Psoas muscle (tissue), 8 donors: ENCODE measurements around the gene TP63. TPM values are rescaled to one million over a fixed set of nuclear protein-coding genes. Genes with fewer than 3 reads are reported as not detected.
"Not testable (repeated sequence)": the region's sequence is repeated elsewhere in the genome, so short reads cannot be mapped to it uniquely, and the experiment has no call there.

Experiments
- ATAC-seq, 4 donors: fragments of 200-7000 bp; cut with Tn5 transposase; one replicate each; pipeline ENCODE4 v1.9.1; 2020; ENCODE audit warnings: moderate library complexity in 3 of 4, mild to moderate bottlenecking in 2 of 4
- DNase-seq, 2 donors: peaks; one replicate each; pipeline ENCODE4 v3.0.0-alpha.2; 2020
- H3K27ac ChIP-seq: fragments of 200-600 bp; one replicate; pipeline ENCODE4 v1.8.0; 2022
- H3K27me3 ChIP-seq, 3 donors: fragments of 200-600 bp in 1 of 3; one replicate each; pipeline versions ENCODE4 v1.6.1 to v1.8.0; 2013 to 2022; ENCODE audit warnings: low read length in 2 of 3, mild to moderate bottlenecking in 2 of 3, moderate library complexity in 1 of 3; ENCODE audit not compliant: insufficient read depth in 3 of 3
- H3K36me3 ChIP-seq, 2 donors: fragments of 200-600 bp in 1 of 2; one replicate each; pipeline versions ENCODE4 v1.6.1 to v1.8.0; 2013 to 2022; ENCODE audit warnings: low read depth in 1 of 2, mild to moderate bottlenecking in 1 of 2, moderate library complexity in 1 of 2; ENCODE audit not compliant: insufficient read depth in 1 of 2
- H3K4me1 ChIP-seq: fragments of 200-600 bp; one replicate; pipeline ENCODE4 v1.8.0; 2022
- H3K4me3 ChIP-seq: fragments of 200-600 bp; one replicate; pipeline ENCODE4 v1.8.0; 2022; ENCODE audit warnings: mild to moderate bottlenecking
- H3K9me3 ChIP-seq: fragments of 200-600 bp; one replicate; pipeline ENCODE4 v1.8.0; 2022
- WGBS, 3 donors: extraction: QIAGEN DNeasy Blood & Tissue Kit; methylation state at CpG; one replicate each; pipeline versions ENCODE4 v1.1.6 to v1.1.7; 2013; 5-methylcytosine and 5-hydroxymethylcytosine counted together
- intact Hi-C, 2 donors: fragments of 100-400 bp; cut with DNase I; formaldehyde crosslinking; loops; one replicate each; pipeline versions ENCODE4 v1.11.0 to v1.14.2; 2022
- polyA plus RNA-seq, 3 donors: library from polyadenylated mRNA; stranded (reverse); fragments of 200-250 nt; gene quantifications; one replicate each; pipeline ENCODE4 v1.2.3, GENCODE V29; 2013
- total RNA-seq, 4 donors: library from RNA; stranded (reverse); fragmentation: NEBNext Ultra II Directional in 2 of 4; extraction: Animal tissue kit (Norgen Biotek cat#: 25700) in 2 of 4; gene quantifications; one replicate each; pipeline versions ENCODE4 v1.2.1 to v1.2.4, GENCODE V29; 2021 to 2023
- TF ChIP-seq, protein P1 (sequence below): fragments of 200-600 bp; IDR thresholded peaks from one replicate; pipeline ENCODE4 v1.8.0; 2022; ENCODE audit warnings: antibody characterized with exemption
- donor health status: healthy with polysubstance abuse.
- donor health status: DM: no; HTN: no; CAD: no; lungs with moderate emphysema.
- donor health status: Bipolar disorder and iron deficiency.
- donor health status: healthy.
- donor health status: DM: yes; HTN: yes; CAD: no.
- donor health status: DM: no; HTN: no; CAD: no.
- donor health status: DM: no; HTN: no; CAD: no.
- donor health status: DM: yes; HTN: yes; CAD: no.

TP63 gene
- total and polyA plus RNA-seq, 7 donors = 1.4 to 83.0 (median 13.1) TPM

- 74 to 94% (median 79%) methylated on average over 1 of the region's 1 CpG for WGBS, 3 donors
- peak in 1 of 4 donors; percentile 26 for ATAC-seq
- intact Hi-C loops = no loop called here
- TF ChIP-seq, protein P1, sequence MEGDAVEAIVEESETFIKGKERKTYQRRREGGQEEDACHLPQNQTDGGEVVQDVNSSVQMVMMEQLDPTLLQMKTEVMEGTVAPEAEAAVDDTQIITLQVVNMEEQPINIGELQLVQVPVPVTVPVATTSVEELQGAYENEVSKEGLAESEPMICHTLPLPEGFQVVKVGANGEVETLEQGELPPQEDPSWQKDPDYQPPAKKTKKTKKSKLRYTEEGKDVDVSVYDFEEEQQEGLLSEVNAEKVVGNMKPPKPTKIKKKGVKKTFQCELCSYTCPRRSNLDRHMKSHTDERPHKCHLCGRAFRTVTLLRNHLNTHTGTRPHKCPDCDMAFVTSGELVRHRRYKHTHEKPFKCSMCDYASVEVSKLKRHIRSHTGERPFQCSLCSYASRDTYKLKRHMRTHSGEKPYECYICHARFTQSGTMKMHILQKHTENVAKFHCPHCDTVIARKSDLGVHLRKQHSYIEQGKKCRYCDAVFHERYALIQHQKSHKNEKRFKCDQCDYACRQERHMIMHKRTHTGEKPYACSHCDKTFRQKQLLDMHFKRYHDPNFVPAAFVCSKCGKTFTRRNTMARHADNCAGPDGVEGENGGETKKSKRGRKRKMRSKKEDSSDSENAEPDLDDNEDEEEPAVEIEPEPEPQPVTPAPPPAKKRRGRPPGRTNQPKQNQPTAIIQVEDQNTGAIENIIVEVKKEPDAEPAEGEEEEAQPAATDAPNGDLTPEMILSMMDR = no peak
- Histone ChIP-seq H3K4me3 (no peak overlapping the region), H3K27ac (no peak overlapping the region), H3K36me3 (peaks cover 0 to 4% of the 10 kb centered on the region in 2 donors), H3K9me3 (peaks cover 6% of the 10 kb centered on the region), H3K4me1 (peaks cover 42% of the 10 kb centered on the region), H3K27me3 (no peaks in the 10 kb centered on the region)
- DNase-seq = no peak
These were observed 20.9 kb downstream of the TP63 start for GRCh38 chr3:189652042-189652441.

- TF ChIP-seq, protein P1 = no peak
- intact Hi-C loops = no loop called here
- no peak for DNase-seq
- no peak for ATAC-seq
- no peaks in the 10 kb centered on the region for H3K27me3 ChIP-seq
- H3K9me3 ChIP-seq = peaks cover 6% of the 10 kb centered on the region
- no peaks in the 10 kb centered on the region for H3K36me3 ChIP-seq
- H3K4me3 ChIP-seq = no peak overlapping the region
- H3K27ac ChIP-seq = no peak overlapping the region
- peaks cover 18% of the 10 kb centered on the region for H3K4me1 ChIP-seq
These were observed 24.4 kb downstream of the TP63 start for GRCh38 chr3:189655617-189656016.

DNA sequence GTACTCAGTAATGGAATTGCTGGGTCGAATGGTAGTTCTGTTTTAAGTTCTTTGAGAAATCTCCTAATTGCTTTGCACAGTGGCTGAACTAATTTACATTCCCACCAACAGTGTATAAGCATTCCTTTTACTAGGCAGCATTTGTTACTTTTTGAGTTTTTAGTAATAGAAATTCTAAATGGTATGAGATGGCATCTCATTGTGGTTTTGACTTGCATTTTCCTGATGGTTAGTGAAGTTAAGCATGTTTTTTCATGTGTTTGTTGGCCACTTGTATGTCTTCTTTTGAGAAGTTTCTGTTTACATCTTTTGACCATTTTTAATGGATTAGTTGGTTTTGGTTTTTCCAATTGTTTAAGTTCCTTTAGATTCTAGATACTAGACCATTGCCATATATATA lies 28.4 kb downstream of the TP63 start:
- WGBS, 3 donors = 61 to 76% (median 72%) methylated on average over 1 of the region's 1 CpG
- intact Hi-C loops = no loop called here
- Histone ChIP-seq H3K4me1 (peaks cover 16% of the 10 kb centered on the region), H3K36me3 (no peaks in the 10 kb centered on the region), H3K27ac (no peak overlapping the region), H3K27me3 (no peaks in the 10 kb centered on the region), H3K9me3 (peaks cover 6% of the 10 kb centered on the region), H3K4me3 (no peak overlapping the region)
- DNase-seq (no peak), ATAC-seq (no peak)
- TF ChIP-seq, protein P1 = no peak

DNA sequence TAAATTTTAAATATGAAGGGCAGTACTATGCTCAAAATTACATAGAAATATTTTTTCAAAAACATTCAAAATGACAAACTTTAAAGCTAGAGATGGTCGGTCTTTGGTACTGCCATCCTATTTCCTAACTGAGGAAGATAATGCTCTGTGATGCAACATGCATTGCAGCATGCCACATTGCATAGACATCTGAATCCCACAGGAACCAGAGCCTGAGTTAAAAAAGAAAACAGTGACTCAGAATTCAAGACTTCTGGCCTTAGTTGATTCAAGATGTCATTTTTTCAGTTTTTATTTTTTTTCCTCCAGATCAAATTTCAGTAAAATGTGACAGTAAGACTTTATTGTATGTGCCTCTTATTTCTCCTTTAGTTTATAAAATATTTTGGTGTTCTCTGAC lies 33.1 kb downstream of the TP63 start:
- H3K27ac ChIP-seq = peak overlapping the region; percentile 1
- TF ChIP-seq, protein P1 = no peak
- H3K27me3 ChIP-seq = no peaks in the 10 kb centered on the region
- peaks cover 38% of the 10 kb centered on the region for H3K4me1 ChIP-seq
- H3K9me3 ChIP-seq = no peaks in the 10 kb centered on the region
- ATAC-seq = peak; percentile 88 to 98 (median 95)
- 20 to 55% (median 38%) methylated on average over 1 of the region's 1 CpG for WGBS, 3 donors
- H3K4me3 ChIP-seq = no peak overlapping the region
- no peaks in the 10 kb centered on the region for H3K36me3 ChIP-seq
- intact Hi-C loops = no loop called here
- peak in 1 of 2 donors; percentile 37 for DNase-seq

- H3K9me3 ChIP-seq, intact Hi-C loops, H3K36me3 ChIP-seq, H3K27ac ChIP-seq, H3K27me3 ChIP-seq, H3K4me1 ChIP-seq, H3K4me3 ChIP-seq, DNase-seq: not testable (repeated sequence)
- WGBS, 3 donors = 60 to 74% (median 68%) methylated on average over 3 of the region's 3 CpGs
- peak in 3 of 4 donors; percentile 25 to 73 (median 72) for ATAC-seq
These were observed 41.2 kb downstream of the TP63 start for GRCh38 chr3:189672346-189672745.
